Measurements from ENCODE around the gene LMOD2. TPM values are rescaled to one million over a fixed set of nuclear protein-coding genes. Genes with fewer than 3 reads are reported as not detected.

The LMOD2 gene
- total RNA-seq, 1 experiment from 2014 or later = not detected

- H3K27ac ChIP-seq (ENCODE audit: low read depth, low read length) = no peak overlapping the region
- DNase-seq (ENCODE audit: low read depth, low spot score) = no peak
- no TSS peak for BruUV-seq (replicated peaks)
- no peak for ATAC-seq
- no peaks in the 10 kb centered on the region for H3K79me2 ChIP-seq (ENCODE audit: insufficient read depth, low read length)
- H3K4me1 ChIP-seq (ENCODE audit: control insufficient read depth in 1 of 2, insufficient read depth in 2 of 2, low read length in 2 of 2) = peaks cover 0 to 6% of the 10 kb centered on the region in 2 experiments; a peak in 1 of 4 replicates
- H2AFZ ChIP-seq (ENCODE audit: low read depth, low read length, poor library complexity, severe bottlenecking) = no peak overlapping the region
- H4K20me1 ChIP-seq (ENCODE audit: insufficient read depth) = no peaks in the 10 kb centered on the region
- ChIA-PET CTCF (interaction anchor here (2.5 to 2.7 kb wide), 2 partner anchors 9 to 11 kb away, joined by 8 to 17 read pairs; no protein-coding TSS in a partner anchor), POLR2A (no interaction called here), RAD21 (ENCODE audit: low non-redundant PET in 1 of 2, low total read pairs in 2 of 2, uncharacterized antibody in 2 of 2, unreplicated experiment in 2 of 2) (no interaction called here)
- no peaks in the 10 kb centered on the region for H3K27me3 ChIP-seq (ENCODE audit: insufficient read depth, low read length)
- peaks cover 7 to 15% of the 10 kb centered on the region in 2 experiments; a peak in 3 of 4 replicates for H3K36me3 ChIP-seq (ENCODE audit: control insufficient read depth in 1 of 2, insufficient read depth in 2 of 2, low read length in 2 of 2)
- no peak for TF ChIP-seq EGR1 (IDR thresholded peaks at IDR 0.05; ENCODE audit: low read depth)
- no peak for TF ChIP-seq REST (IDR thresholded peaks at IDR 0.05; ENCODE audit: low read depth)
- TF ChIP-seq SP1 (IDR thresholded peaks at IDR 0.05; ENCODE audit: low read depth) = no peak
- TF ChIP-seq MAX (IDR thresholded peaks at IDR 0.05) = no peak
- no peak for TF ChIP-seq EZH2 (IDR thresholded peaks at IDR 0.05)
- TF ChIP-seq FOSL1 (IDR thresholded peaks at IDR 0.05; ENCODE audit: low read depth) = no peak
- TF ChIP-seq YY1 (IDR thresholded peaks at IDR 0.05; ENCODE audit: extremely low read depth, insufficient replicate concordance, low read depth, low read length) = no peak
- no peak for TF ChIP-seq SRF (IDR thresholded peaks at IDR 0.05; ENCODE audit: low read depth)
- TF ChIP-seq CEBPB (IDR thresholded peaks at IDR 0.05; ENCODE audit: low read depth) = no peak
- no peak for TF ChIP-seq POLR2A (IDR thresholded peaks at IDR 0.05; ENCODE audit: borderline replicate concordance, extremely low read depth, insufficient read depth, insufficient read length)
- no peak for TF ChIP-seq RAD21 (IDR thresholded peaks at IDR 0.05; ENCODE audit: low read depth)
- TF ChIP-seq TCF7L2 (IDR thresholded peaks at IDR 0.05; ENCODE audit: borderline replicate concordance, extremely low read depth, insufficient read depth, insufficient read length) = no peak
- TF ChIP-seq SIN3A (IDR thresholded peaks at IDR 0.05; ENCODE audit: low read depth) = no peak
- TF ChIP-seq JUND (IDR thresholded peaks at IDR 0.05) = no peak
- H3K9me3 ChIP-seq (ENCODE audit: control insufficient read depth in 1 of 2, insufficient read depth in 1 of 2, low read depth in 1 of 2, low read length in 2 of 2) = no peaks in the 10 kb centered on the region
- no peak overlapping the region for H3K4me2 ChIP-seq (ENCODE audit: low read length)
- intact Hi-C loops (cut with micrococcal nuclease) = no loop called here
- H3K9ac ChIP-seq (ENCODE audit: low read length) = no peak overlapping the region
- no peak overlapping the region for H3K4me3 ChIP-seq (replicated peaks in 1 of 2; ENCODE audit: low read depth in 1 of 2, low read length in 2 of 2)
- no peaks in the 10 kb centered on the region for H3K9me2 ChIP-seq (ENCODE audit: insufficient read depth)
These were observed 36.8 kb downstream of the LMOD2 start for GRCh38 chr7:123692471-123692877.

All from HCT116 (cell line).